Natural killer cell (primary cell): ENCODE results near the gene EME1. TPM values are rescaled to one million over a fixed set of nuclear protein-coding genes. Genes with fewer than 3 reads are reported as not detected.

Experiments
- ATAC-seq, 3 donors: fragments of 150-1000 bp in 2 of 3; fragments of 200-7000 bp in 1 of 3; cut with Tn5 transposase; 1 replicate in 1 of 3; 2 replicates in 2 of 3; pipeline ENCODE4 v1.10.0; 2021; ENCODE audit warnings: mild to moderate bottlenecking in 2 of 3, moderate library complexity in 2 of 3
- DNase-seq, 2 donors: peaks; one replicate each; pipeline versions ENCODE4 v3.0.0 to v3.0.0-alpha.2; 2013 to 2021; ENCODE audit warnings: mixed read lengths in 1 of 2
- H3K27ac ChIP-seq: one replicate; pipeline ENCODE4 v1.5.1; 2013; ENCODE audit warnings: mild to moderate bottlenecking, low read length
- H3K27me3 ChIP-seq: one replicate; pipeline ENCODE4 v1.6.1; 2013; ENCODE audit warnings: low read length; ENCODE audit not compliant: control insufficient read depth, insufficient read depth
- H3K36me3 ChIP-seq: one replicate; pipeline ENCODE4 v1.6.1; 2013; ENCODE audit warnings: low read length; ENCODE audit not compliant: control insufficient read depth, insufficient read depth
- H3K4me1 ChIP-seq: one replicate; pipeline ENCODE4 v1.6.1; 2013; ENCODE audit warnings: low read length; ENCODE audit not compliant: control insufficient read depth, insufficient read depth
- H3K4me3 ChIP-seq: one replicate; pipeline ENCODE4 v1.5.1; 2013; ENCODE audit warnings: low read length
- H3K9me3 ChIP-seq: one replicate; pipeline ENCODE4 v1.6.1; 2013; ENCODE audit warnings: low read length; ENCODE audit not compliant: control insufficient read depth, insufficient read depth
- H3K27ac Mint-ChIP-seq, 2 donors: one replicate each; pipeline ENCODE4 v1.8.0; 2022; ENCODE audit warnings: mild to moderate bottlenecking in 2 of 2, mixed read lengths in 2 of 2, moderate library complexity in 1 of 2
- H3K27me3 Mint-ChIP-seq, 2 donors: one replicate each; pipeline ENCODE4 v1.8.0; 2022; ENCODE audit warnings: low read depth in 2 of 2, mixed read lengths in 2 of 2
- H3K36me3 Mint-ChIP-seq: one replicate; pipeline ENCODE4 v1.8.0; 2022; ENCODE audit warnings: mixed read lengths
- H3K4me1 Mint-ChIP-seq, 2 donors: one replicate each; pipeline ENCODE4 v1.8.0; 2022; ENCODE audit warnings: mixed read lengths in 2 of 2
- H3K4me3 Mint-ChIP-seq: one replicate; pipeline ENCODE4 v1.8.0; 2022; ENCODE audit warnings: mild to moderate bottlenecking, moderate library complexity, mixed read lengths
- H3K9me3 Mint-ChIP-seq, 2 donors: one replicate each; pipeline ENCODE4 v1.8.0; 2022; ENCODE audit warnings: mixed read lengths in 2 of 2
- WGBS: methylation state at CpG from one replicate; pipeline ENCODE4 v1.1.7; 2013; ENCODE audit warnings: missing lambda C conversion rate; ENCODE audit not compliant: insufficient coverage; 5-methylcytosine and 5-hydroxymethylcytosine counted together
- intact Hi-C: fragments of 100-400 bp; cut with micrococcal nuclease; formaldehyde crosslinking; loops from one replicate; pipeline ENCODE4 v1.14.2; 2022
- total RNA-seq, 4 donors: library from RNA; stranded (reverse); fragments of 120-200 nt in 1 of 4; gene quantifications; one replicate each; pipeline versions ENCODE4 v1.2.3 to v1.2.4, GENCODE V29; 2013 to 2022
- TF ChIP-seq, protein P1 (sequence below): fragments of 200-600 bp; IDR thresholded peaks from one replicate; pipeline ENCODE4 v1.8.0; 2022; ENCODE audit warnings: antibody characterized with exemption

EME1 gene
- total RNA-seq, 3 donors from 2014 or later (not counting 1 experiment from before 2014, with no cell fraction given): 2.4 to 3.2 (median 2.9) TPM

DNA sequence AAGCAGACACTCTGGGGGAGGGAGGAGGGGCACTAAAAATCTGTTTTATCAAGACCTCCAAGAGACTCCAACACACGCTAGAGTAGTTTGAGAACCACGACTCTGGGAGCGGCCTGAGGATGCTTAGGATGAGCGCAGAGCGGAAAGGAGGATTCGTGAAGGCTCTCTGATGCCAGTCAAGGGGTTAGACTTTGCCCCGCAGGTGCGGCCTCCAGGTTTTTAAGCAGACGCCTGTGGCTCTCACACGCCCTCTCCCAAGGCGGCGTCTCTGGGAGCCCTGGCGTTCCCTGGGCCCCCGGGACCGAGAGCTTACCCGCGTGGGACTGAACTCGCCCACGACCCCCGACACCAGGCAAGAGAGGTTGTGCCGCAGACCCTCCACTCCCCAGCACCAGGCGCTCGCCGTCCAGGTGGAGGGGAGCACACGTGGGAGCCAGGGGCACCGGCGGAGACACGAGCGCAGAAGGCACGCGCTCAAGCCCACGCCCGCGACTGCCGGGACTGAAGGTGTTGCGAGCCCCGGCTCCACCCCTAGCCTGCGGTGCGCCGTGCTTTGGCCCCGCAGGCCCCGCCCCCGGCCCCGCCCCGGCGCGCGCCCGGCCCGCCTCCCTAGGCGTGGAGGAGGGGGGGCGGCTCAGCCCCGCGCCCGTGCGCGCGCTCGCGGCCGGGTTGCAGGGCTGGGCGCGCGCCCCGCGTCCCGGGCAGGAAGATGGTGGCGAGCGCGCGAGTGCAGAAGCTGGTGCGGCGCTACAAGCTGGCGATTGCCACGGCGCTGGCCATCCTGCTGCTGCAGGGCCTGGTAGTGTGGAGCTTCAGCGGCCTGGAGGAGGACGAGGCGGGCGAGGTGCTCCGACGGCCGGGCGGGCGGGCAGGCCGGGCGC is 27.4 kb upstream of the EME1 start, which contains the start of gene XYLT2:
Gene XYLT2, plus strand, starts transcription at position 695 of the 881 bp plus-strand sequence. Its CDS starts 15 bp downstream, at position 710.
- H3K36me3 ChIP-seq: no peaks in the 10 kb centered on the region
- no peaks in the 10 kb centered on the region for H3K9me3 ChIP-seq
- Mint-ChIP-seq H3K4me1 (peaks cover 9 to 35% of the 10 kb centered on the region in 2 donors), H3K4me3 (peak within 1 kb of the TSS; percentile 96), H3K27me3 (no peaks in the 10 kb centered on the region), H3K36me3 (no peaks in the 10 kb centered on the region), H3K27ac (peak within 1 kb of the TSS; percentile 73 to 88), H3K9me3 (no peaks in the 10 kb centered on the region)
- peak; percentile 94 to 99 (median 96) for ATAC-seq
- TF ChIP-seq, protein P1, sequence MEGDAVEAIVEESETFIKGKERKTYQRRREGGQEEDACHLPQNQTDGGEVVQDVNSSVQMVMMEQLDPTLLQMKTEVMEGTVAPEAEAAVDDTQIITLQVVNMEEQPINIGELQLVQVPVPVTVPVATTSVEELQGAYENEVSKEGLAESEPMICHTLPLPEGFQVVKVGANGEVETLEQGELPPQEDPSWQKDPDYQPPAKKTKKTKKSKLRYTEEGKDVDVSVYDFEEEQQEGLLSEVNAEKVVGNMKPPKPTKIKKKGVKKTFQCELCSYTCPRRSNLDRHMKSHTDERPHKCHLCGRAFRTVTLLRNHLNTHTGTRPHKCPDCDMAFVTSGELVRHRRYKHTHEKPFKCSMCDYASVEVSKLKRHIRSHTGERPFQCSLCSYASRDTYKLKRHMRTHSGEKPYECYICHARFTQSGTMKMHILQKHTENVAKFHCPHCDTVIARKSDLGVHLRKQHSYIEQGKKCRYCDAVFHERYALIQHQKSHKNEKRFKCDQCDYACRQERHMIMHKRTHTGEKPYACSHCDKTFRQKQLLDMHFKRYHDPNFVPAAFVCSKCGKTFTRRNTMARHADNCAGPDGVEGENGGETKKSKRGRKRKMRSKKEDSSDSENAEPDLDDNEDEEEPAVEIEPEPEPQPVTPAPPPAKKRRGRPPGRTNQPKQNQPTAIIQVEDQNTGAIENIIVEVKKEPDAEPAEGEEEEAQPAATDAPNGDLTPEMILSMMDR: no peak
- DNase-seq: peak; percentile 94 to 96
- H3K4me3 ChIP-seq: peak within 1 kb of the TSS; percentile 65
- H3K27me3 ChIP-seq: no peaks in the 10 kb centered on the region
- peak within 1 kb of the TSS; percentile 17 for H3K27ac ChIP-seq
- WGBS: 5% methylated on average over 87 of the region's 87 CpGs
- intact Hi-C loops: no loop called here
- peaks cover 24% of the 10 kb centered on the region for H3K4me1 ChIP-seq

- TF ChIP-seq, protein P1: no peak
- Mint-ChIP-seq H3K9me3 (no peaks in the 10 kb centered on the region), H3K27ac (peak overlapping the region; percentile 73 to 88), H3K27me3 (no peaks in the 10 kb centered on the region), H3K36me3 (no peaks in the 10 kb centered on the region), H3K4me1 (peaks cover 17 to 39% of the 10 kb centered on the region in 2 donors), H3K4me3 (peak overlapping the region; percentile 96)
- Histone ChIP-seq H3K36me3 (no peaks in the 10 kb centered on the region), H3K4me1 (peaks cover 24% of the 10 kb centered on the region), H3K4me3 (peak overlapping the region; percentile 65), H3K9me3 (no peaks in the 10 kb centered on the region), H3K27me3 (no peaks in the 10 kb centered on the region), H3K27ac (peak overlapping the region; percentile 17)
- ATAC-seq (peak; percentile 57 to 77 (median 62)), DNase-seq (no peak)
- WGBS: 1% methylated on average over 56 of the region's 57 CpGs
- intact Hi-C loops: no loop called here
Observed at GRCh38 chr17:50346313-50347116, 26.5 kb upstream of the EME1 start.

DNA sequence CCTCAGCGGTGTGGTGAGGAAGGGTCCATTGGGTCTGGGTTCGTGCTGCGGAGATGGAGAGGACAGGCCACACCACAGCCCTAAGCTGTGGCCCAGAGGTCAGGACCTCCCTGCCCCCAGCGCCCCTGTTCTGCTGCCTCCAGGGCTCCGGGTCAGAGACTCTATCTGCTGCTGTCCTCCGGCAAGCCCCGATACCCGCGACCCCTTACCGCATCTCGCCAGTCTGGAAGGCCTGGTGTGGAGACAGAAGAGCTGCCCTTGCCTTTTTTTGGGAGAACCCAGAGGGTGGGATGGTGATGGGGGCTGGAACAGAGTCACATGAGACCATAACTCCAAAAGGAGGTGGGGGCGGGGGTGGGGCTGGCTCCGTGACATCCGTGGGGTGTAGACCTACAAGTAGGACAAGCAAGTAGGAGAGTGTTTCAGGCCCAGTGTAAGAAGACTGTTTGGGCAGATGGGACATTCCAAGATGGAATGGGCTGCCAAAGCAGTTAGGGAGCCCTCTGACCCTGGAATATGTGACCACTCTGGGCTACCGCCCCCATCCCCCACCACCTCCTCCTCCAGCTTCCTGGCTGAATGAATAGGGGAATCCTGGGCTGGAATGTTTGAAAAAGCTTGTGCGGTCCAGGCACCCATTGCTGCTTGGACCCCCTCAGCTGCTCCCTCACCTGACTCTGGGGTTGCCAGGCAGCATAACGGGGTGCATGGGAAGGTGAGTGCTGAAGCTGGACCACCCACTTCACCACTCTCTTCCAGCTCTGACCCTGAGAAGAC is 25.7 kb upstream of the EME1 start:
- Histone ChIP-seq H3K4me1 (peaks cover 24% of the 10 kb centered on the region), H3K27me3 (no peaks in the 10 kb centered on the region), H3K9me3 (no peaks in the 10 kb centered on the region), H3K36me3 (no peaks in the 10 kb centered on the region), H3K27ac (no peak overlapping the region), H3K4me3 (peak overlapping the region; percentile 65)
- Mint-ChIP-seq H3K27me3 (no peaks in the 10 kb centered on the region), H3K36me3 (no peaks in the 10 kb centered on the region), H3K4me1 (peaks cover 20 to 47% of the 10 kb centered on the region in 2 donors), H3K4me3 (peak overlapping the region; percentile 96), H3K9me3 (no peaks in the 10 kb centered on the region), H3K27ac (peak overlapping the region; percentile 8 to 88)
- peak in 1 of 2 donors; percentile 26 for DNase-seq
- intact Hi-C loops: no loop called here
- WGBS: 69% methylated on average over 16 of the region's 17 CpGs
- no peak for ATAC-seq
- TF ChIP-seq, protein P1: no peak
